ENCODE data around the gene SFR1. TPM values are rescaled to one million over a fixed set of nuclear protein-coding genes. Genes with fewer than 3 reads are reported as not detected.

The SFR1 gene
- polyA plus RNA-seq, 1 donor (not counting 4 experiments of a cell fraction or from before 2014, with no cell fraction given): 10.4 TPM

DNA sequence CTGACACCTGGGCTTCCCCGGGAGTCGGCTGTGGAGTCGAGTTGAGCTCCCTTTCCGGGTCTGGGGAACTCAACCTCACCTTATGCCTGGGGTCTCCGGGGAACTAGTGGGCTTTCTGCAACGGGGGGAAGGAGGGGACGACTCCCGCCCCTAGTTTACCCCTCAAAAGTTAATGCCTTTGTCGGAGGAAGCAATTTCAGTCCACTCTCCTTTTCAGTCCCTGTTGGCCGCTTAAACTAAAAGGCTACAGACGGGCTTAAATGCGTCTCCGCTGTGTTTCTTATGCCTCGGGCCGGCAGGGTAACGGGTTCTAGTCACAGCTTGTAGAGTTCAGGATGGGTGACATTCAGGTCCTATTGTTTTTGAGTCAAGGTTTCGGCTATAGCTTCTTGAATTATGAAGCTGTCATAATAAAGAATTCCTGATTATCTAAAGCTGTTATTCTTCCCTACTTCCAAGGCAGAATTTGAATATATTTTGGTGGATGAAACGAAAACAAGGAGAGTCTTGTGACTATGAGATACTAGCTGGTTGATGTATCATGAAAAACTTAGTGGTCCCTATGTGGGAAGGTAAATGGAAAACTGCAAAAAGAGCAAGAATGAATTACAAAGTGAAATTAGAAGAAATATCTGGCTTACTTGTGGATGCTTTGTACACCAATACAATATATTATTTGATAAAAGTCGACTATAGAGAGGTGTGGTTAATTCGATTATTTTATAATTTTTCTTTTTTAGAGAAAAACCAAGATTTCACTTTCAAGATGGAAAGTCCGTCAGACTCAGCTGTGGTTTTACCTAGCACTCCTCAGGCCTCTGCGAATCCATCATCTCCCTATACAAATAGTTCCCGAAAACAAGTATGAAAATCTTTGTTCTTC lies 495 bp downstream of the SFR1 start:
- Histone ChIP-seq H3K4me3 (ENCODE audit: control insufficient read depth in 2 of 3, extremely low read depth in 1 of 3, insufficient read depth in 2 of 3, low read depth in 1 of 3, low read length in 3 of 3) (peak overlapping the region; percentile 61 to 96 (median 89)), H3K9me3 (ENCODE audit: control insufficient read depth, low read depth, low read length) (no peaks in the 10 kb centered on the region), H4K20me1 (ENCODE audit: control insufficient read depth, extremely low read depth, insufficient read depth, low read length) (no peaks in the 10 kb centered on the region), H3K9me1 (ENCODE audit: control insufficient read depth, extremely low read depth, insufficient read depth, low read length) (no peaks in the 10 kb centered on the region), H3K9ac (ENCODE audit: control insufficient read depth, extremely low read depth, insufficient read depth, low read length) (peak overlapping the region; percentile 91), H3K4me1 (ENCODE audit: control insufficient read depth, extremely low read depth, insufficient read depth, low read length) (peaks cover 42% of the 10 kb centered on the region), H3K79me2 (ENCODE audit: control insufficient read depth, insufficient read depth, low read length) (peaks cover 13% of the 10 kb centered on the region), H3K27me3 (ENCODE audit: control insufficient read depth, extremely low read depth, insufficient read depth, low read length) (no peaks in the 10 kb centered on the region), H3K36me3 (ENCODE audit: control insufficient read depth in 2 of 2, extremely low read depth in 1 of 2, insufficient read depth in 2 of 2, low read length in 2 of 2) (no peaks in the 10 kb centered on the region), H3K4me2 (ENCODE audit: control insufficient read depth, extremely low read depth, insufficient read depth, low read depth, low read length) (peak overlapping the region; percentile 94), H2AFZ (ENCODE audit: control insufficient read depth, low read length) (peak overlapping the region; percentile 50), H3K27ac (ENCODE audit: control insufficient read depth, insufficient read depth, low read length) (peak overlapping the region; percentile 92)
- DNase-seq (ENCODE audit: low read depth, low spot score): no peak
- dilution Hi-C loops (cut with MboI; ENCODE audit: extremely low pct_ligation_motif_present, low sequenced_read_pairs): no loop called here
- FAIRE-seq: peak; percentile 41
- TF ChIP-seq EZH2 (IDR thresholded peaks at IDR 0.05; ENCODE audit: low read length) (no peak), CTCF (optimal IDR thresholded peaks at IDR 0.05 in 1 of 3, IDR thresholded peaks at IDR 0.05 in 1 of 3, conservative IDR thresholded peaks at IDR 0.05 in 1 of 3; ENCODE audit: extremely low read depth in 1 of 3, insufficient read depth in 2 of 3, low read length in 3 of 3) (no peak)

- peak; percentile 80 for FAIRE-seq
- no peak overlapping the region for H2AFZ ChIP-seq (ENCODE audit: control insufficient read depth, low read length)
Observed at GRCh38 chr10:104123397-104123796, 1.4 kb downstream of the SFR1 start.

More at GRCh38 chr10:104123397-104123796, 1.4 kb downstream of the SFR1 start:
- Histone ChIP-seq H4K20me1 (ENCODE audit: control insufficient read depth, extremely low read depth, insufficient read depth, low read length) (no peaks in the 10 kb centered on the region), H3K4me1 (ENCODE audit: control insufficient read depth, extremely low read depth, insufficient read depth, low read length) (peaks cover 35% of the 10 kb centered on the region), H3K79me2 (ENCODE audit: control insufficient read depth, insufficient read depth, low read length) (peaks cover 13% of the 10 kb centered on the region), H3K9me3 (ENCODE audit: control insufficient read depth, low read depth, low read length) (no peaks in the 10 kb centered on the region), H3K27ac (ENCODE audit: control insufficient read depth, insufficient read depth, low read length) (peak overlapping the region; percentile 92), H3K9me1 (ENCODE audit: control insufficient read depth, extremely low read depth, insufficient read depth, low read length) (no peaks in the 10 kb centered on the region), H3K9ac (ENCODE audit: control insufficient read depth, extremely low read depth, insufficient read depth, low read length) (peak overlapping the region; percentile 19), H3K27me3 (ENCODE audit: control insufficient read depth, extremely low read depth, insufficient read depth, low read length) (no peaks in the 10 kb centered on the region), H3K4me3 (ENCODE audit: control insufficient read depth in 2 of 3, extremely low read depth in 1 of 3, insufficient read depth in 2 of 3, low read depth in 1 of 3, low read length in 3 of 3) (peak overlapping the region in 2 of 3 experiments; percentile 89 to 96), H3K36me3 (ENCODE audit: control insufficient read depth in 2 of 2, extremely low read depth in 1 of 2, insufficient read depth in 2 of 2, low read length in 2 of 2) (no peaks in the 10 kb centered on the region), H3K4me2 (ENCODE audit: control insufficient read depth, extremely low read depth, insufficient read depth, low read depth, low read length) (peak overlapping the region; percentile 94)
- dilution Hi-C loops (cut with MboI; ENCODE audit: extremely low pct_ligation_motif_present, low sequenced_read_pairs): no loop called here
- TF ChIP-seq CTCF (optimal IDR thresholded peaks at IDR 0.05 in 1 of 3, IDR thresholded peaks at IDR 0.05 in 1 of 3, conservative IDR thresholded peaks at IDR 0.05 in 1 of 3; ENCODE audit: extremely low read depth in 1 of 3, insufficient read depth in 2 of 3, low read length in 3 of 3) (peak in 2 of 3 experiments; percentile 30 to 55), EZH2 (IDR thresholded peaks at IDR 0.05; ENCODE audit: low read length) (no peak)
- DNase-seq (ENCODE audit: low read depth, low spot score): no peak
